Hindlimb muscle (tissue), 1 donor: ENCODE results near the gene PRIM1. TPM values are rescaled to one million over a fixed set of nuclear protein-coding genes. Genes with fewer than 3 reads are reported as not detected.
"Not testable (repeated sequence)": the region's sequence is repeated elsewhere in the genome, so short reads cannot be mapped to it uniquely, and the experiment has no call there.

ENCODE experiments used
- DNase-seq: peaks from one replicate; pipeline ENCODE4 v3.0.0-alpha.2; 2013
- polyA plus RNA-seq: library from polyadenylated mRNA; unstranded; fragments of 120-200 nt; gene quantifications from one replicate; pipeline ENCODE4 v1.2.1, GENCODE V29; 2013; ENCODE audit not compliant: insufficient read length

The PRIM1 gene
- polyA plus RNA-seq: 11.9 TPM

- peak; percentile 86 for DNase-seq
These were observed at the start of gene PRIM1 for GRCh38 chr12:56751712-56752598. Gene PRIM1 (minus strand): TSS chr12:56752323. CDS start chr12:56752298, 25 bp downstream.

- no peak for DNase-seq
These were observed 48.1 kb upstream of the PRIM1 start for GRCh38 chr12:56800221-56800620.

GRCh38 chr12:56799345-56799744 is 47.2 kb upstream of the PRIM1 start:
- not testable (repeated sequence) for DNase-seq

GRCh38 chr12:56795791-56796190 is 43.7 kb upstream of the PRIM1 start:
- DNase-seq: not testable (repeated sequence)

- DNase-seq: not testable (repeated sequence)
These were observed 43.0 kb upstream of the PRIM1 start for GRCh38 chr12:56795046-56795562.

GRCh38 chr12:56793124-56793523 is 41.0 kb upstream of the PRIM1 start:
- DNase-seq: not testable (repeated sequence)

GRCh38 chr12:56792678-56793077 is 40.6 kb upstream of the PRIM1 start:
- DNase-seq: no peak

GRCh38 chr12:56789429-56789828 is 37.3 kb upstream of the PRIM1 start:
- not testable (repeated sequence) for DNase-seq

- DNase-seq: no peak
These were observed 35.4 kb upstream of the PRIM1 start for GRCh38 chr12:56787498-56787897.

GRCh38 chr12:56785874-56786273 is 33.8 kb upstream of the PRIM1 start:
- DNase-seq: no peak

- DNase-seq: no peak
These were observed 33.2 kb upstream of the PRIM1 start for GRCh38 chr12:56785141-56785865.

- no peak for DNase-seq
These were observed 29.6 kb upstream of the PRIM1 start for GRCh38 chr12:56781726-56782125.

- no peak for DNase-seq
These were observed 26.6 kb upstream of the PRIM1 start for GRCh38 chr12:56778756-56779155.

GRCh38 chr12:56776654-56777053 is 24.5 kb upstream of the PRIM1 start:
- no peak for DNase-seq

GRCh38 chr12:56775638-56776037 is 23.5 kb upstream of the PRIM1 start:
- DNase-seq: no peak

- DNase-seq: no peak
These were observed 21.0 kb upstream of the PRIM1 start for GRCh38 chr12:56773113-56773512.

GRCh38 chr12:56772625-56773024 is 20.5 kb upstream of the PRIM1 start:
- no peak for DNase-seq

GRCh38 chr12:56769868-56770267 is 17.7 kb upstream of the PRIM1 start:
- no peak for DNase-seq

GRCh38 chr12:56768424-56768823 is 16.3 kb upstream of the PRIM1 start:
- DNase-seq: no peak

GRCh38 chr12:56766535-56766934 is 14.4 kb upstream of the PRIM1 start:
- no peak for DNase-seq

GRCh38 chr12:56763753-56764657 is 11.9 kb upstream of the PRIM1 start:
- DNase-seq: no peak

- no peak for DNase-seq
These were observed 9.7 kb upstream of the PRIM1 start for GRCh38 chr12:56761812-56762211.
